Measurements from ENCODE around the gene KCNQ4. TPM values are rescaled to one million over a fixed set of nuclear protein-coding genes. Genes with fewer than 3 reads are reported as not detected.
A peak's percentile ranks its signal among the peaks of the same experiment; 100 is the strongest.

The KCNQ4 gene
- polyA plus RNA-seq, 1 experiment: 0.06 TPM

DNA sequence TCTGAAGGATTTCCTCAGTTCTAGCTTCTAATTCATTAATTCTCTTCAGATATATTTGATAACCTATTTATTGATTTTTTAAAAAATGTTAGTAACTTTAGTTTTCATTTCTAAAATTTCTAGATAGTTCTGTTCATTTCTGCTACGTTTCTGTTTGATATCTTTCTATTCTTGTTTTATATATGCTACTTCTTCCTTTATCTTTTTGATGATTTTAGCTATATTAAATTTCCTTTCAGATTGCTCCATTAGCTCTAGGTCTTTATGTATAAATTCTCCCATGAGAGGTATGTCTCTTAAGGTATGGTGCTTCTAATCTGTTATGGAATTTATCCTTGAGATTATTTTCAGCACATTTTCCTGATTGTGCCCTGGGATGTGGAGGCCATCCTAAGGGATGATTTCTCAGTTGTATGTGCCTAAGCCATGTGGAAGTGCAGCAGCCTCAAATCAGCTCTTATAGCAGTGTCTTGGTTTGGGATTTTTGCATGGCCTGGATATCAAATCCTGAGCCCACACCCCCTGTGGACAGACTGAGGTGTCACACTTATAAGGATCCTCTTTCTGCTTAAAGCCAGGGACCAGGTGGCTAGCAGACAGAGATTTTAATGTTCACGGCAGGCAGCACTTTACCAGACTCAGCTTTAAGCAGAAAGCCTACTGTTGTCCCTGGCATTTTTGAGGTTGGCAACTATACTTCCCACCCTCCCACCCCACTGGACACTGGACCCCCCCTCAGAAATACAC lies 6.2 kb upstream of the KCNQ4 start:
- CTCF ChIA-PET: interaction anchor here (0.9 to 1.0 kb wide), 3 partner anchors 9 to 71 kb away, joined by 3 read pairs; no protein-coding TSS in a partner anchor

DNA sequence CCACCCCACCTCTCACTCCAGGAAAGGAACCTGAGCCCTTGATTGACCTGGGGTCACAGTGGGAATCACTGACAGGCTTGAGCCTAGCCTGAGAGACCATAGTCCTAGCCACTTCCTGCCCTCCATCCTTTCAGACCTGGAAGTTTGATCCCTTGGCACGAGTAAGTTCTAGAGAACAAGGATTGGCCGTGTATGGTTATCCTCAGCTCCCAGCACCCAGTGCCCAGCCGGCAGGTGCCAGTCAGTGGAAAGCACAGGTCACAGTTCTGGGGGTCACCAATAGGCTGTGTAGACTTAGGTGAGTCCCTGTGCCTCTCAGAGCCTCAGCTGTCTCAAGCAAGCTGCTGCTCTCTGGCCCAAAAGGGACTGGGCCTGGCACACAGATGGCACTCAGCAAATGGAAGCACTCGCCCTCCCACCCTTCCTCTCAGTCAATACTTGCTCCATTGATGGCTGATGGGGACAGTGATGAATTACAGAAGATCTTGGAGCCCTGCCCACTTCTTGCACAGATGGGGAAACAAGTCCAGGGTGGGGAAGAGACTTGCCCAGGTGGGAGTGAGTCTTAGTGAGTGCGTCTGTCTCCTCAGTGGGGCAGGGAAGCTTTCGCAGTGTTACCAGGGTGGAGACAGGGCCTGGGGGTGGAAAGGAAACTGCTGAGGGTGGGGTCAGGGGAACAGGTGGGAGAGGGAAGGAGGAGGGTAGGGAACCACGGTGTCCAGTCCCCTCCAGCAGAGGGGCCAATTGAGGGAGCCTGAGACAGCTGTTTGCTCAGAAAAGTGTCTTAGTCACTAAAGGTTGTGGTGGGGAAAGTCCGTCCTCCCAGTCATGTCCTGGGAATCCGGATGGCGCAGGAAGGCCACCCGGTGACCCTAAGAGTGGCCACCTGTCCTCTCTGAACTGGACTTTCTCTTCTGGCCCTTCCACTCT lies 2.6 kb upstream of the KCNQ4 start:
- Histone ChIP-seq H3K4me3 (ENCODE audit: low read depth, low read length) (no peak overlapping the region), H3K36me3 (ENCODE audit: control insufficient read depth, insufficient read depth, low read length) (no peaks in the 10 kb centered on the region), H3K27me3 (ENCODE audit: control insufficient read depth, insufficient read depth, low read length) (peaks cover 17% of the 10 kb centered on the region)
- ChIA-PET POLR2A (no interaction called here), CTCF (interaction anchor here (1.2 to 3.3 kb wide), 3 partner anchors 10 to 168 kb away, joined by 4 to 17 read pairs (median 4); no protein-coding TSS in a partner anchor)
- TF ChIP-seq, protein P1, sequence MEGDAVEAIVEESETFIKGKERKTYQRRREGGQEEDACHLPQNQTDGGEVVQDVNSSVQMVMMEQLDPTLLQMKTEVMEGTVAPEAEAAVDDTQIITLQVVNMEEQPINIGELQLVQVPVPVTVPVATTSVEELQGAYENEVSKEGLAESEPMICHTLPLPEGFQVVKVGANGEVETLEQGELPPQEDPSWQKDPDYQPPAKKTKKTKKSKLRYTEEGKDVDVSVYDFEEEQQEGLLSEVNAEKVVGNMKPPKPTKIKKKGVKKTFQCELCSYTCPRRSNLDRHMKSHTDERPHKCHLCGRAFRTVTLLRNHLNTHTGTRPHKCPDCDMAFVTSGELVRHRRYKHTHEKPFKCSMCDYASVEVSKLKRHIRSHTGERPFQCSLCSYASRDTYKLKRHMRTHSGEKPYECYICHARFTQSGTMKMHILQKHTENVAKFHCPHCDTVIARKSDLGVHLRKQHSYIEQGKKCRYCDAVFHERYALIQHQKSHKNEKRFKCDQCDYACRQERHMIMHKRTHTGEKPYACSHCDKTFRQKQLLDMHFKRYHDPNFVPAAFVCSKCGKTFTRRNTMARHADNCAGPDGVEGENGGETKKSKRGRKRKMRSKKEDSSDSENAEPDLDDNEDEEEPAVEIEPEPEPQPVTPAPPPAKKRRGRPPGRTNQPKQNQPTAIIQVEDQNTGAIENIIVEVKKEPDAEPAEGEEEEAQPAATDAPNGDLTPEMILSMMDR (IDR thresholded peaks at IDR 0.05; ENCODE audit: insufficient read depth, low read depth, low read length): no peak
- no peak for DNase-seq (ENCODE audit: low read depth)

More for the DNA sequence above, 6.2 kb upstream of the KCNQ4 start:
- POLR2A ChIA-PET: no interaction called here
- no peak overlapping the region for H3K4me3 ChIP-seq (ENCODE audit: low read depth, low read length)
- TF ChIP-seq, protein P1 (IDR thresholded peaks at IDR 0.05; ENCODE audit: insufficient read depth, low read depth, low read length): no peak
- H3K27me3 ChIP-seq (ENCODE audit: control insufficient read depth, insufficient read depth, low read length): 0 out of 2 replicates have a peak, but pooled peaks cover 4% of the 10 kb centered on the region
- H3K36me3 ChIP-seq (ENCODE audit: control insufficient read depth, insufficient read depth, low read length): no peaks in the 10 kb centered on the region
- no peak for DNase-seq (ENCODE audit: low read depth)

DNA sequence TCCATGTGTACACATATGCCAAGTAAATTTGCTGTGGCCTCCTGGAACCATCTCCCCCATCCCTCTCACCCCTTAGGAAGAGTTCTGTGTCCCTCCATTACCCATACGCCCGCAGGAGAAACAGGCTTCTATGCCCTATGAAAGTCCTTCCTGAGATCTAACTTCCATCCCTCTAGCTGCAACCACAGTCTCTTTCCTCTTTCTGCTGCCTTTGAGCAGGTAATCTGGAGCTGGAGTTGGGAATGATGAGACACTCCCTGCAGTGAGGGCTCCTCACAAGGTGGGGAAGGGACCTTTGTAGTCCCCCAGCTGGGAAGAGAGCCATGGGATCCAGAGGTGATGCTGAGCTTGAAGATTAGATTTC lies 2.0 kb upstream of the KCNQ4 start:
- POLR2A ChIA-PET: no interaction called here

DNA sequence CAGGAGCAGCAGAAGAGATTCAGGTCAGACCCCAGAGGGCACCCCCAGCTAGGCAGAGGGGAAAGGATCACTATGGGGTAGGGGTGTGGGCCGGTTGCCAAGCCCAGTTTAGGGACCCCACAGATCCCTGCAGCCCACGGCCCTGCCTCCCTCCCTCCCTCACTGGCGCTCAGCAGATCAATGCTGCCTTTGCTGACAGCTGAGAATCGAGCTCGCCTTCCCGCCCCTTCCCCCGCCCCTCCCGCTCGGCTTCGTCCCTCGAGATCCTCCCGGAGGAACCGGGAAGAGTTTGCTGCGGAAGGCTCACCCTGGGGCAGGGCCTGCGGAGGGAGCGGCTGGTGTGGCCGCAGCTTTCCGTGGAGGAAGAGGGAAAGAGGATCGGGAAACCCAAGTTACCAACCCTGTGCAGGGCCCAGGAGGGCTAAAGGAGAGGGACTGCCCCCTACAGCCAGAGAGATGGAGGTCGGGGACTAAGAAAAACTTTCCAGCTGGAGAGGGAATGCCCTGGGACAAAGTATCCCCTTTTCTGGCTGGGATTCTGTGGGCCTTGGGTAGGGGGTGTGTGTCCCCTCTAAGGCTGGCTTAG lies 1.1 kb upstream of the KCNQ4 start:
- Histone ChIP-seq H3K27me3 (ENCODE audit: control insufficient read depth, insufficient read depth, low read length) (peaks cover 18% of the 10 kb centered on the region), H3K4me3 (ENCODE audit: low read depth, low read length) (no peak overlapping the region), H3K36me3 (ENCODE audit: control insufficient read depth, insufficient read depth, low read length) (no peaks in the 10 kb centered on the region)
- DNase-seq (ENCODE audit: low read depth): no peak
- TF ChIP-seq, protein P1 (IDR thresholded peaks at IDR 0.05; ENCODE audit: insufficient read depth, low read depth, low read length): peak; percentile 24; the same call in 1 of the 2 replicates
- ChIA-PET POLR2A (no interaction called here), CTCF (interaction anchor here (0.6 to 3.3 kb wide), 6 partner anchors 8 to 72 kb away, joined by 3 to 17 read pairs (median 4); no protein-coding TSS in a partner anchor)

More for the DNA sequence above, 2.0 kb upstream of the KCNQ4 start:
- CTCF ChIA-PET: interaction anchor here (0.6 to 3.3 kb wide), 7 partner anchors 10 to 167 kb away, joined by 3 to 17 read pairs (median 4); no protein-coding TSS in a partner anchor
- Histone ChIP-seq H3K4me3 (ENCODE audit: low read depth, low read length) (no peak overlapping the region), H3K36me3 (ENCODE audit: control insufficient read depth, insufficient read depth, low read length) (no peaks in the 10 kb centered on the region), H3K27me3 (ENCODE audit: control insufficient read depth, insufficient read depth, low read length) (peaks cover 17% of the 10 kb centered on the region)
- TF ChIP-seq, protein P1 (IDR thresholded peaks at IDR 0.05; ENCODE audit: insufficient read depth, low read depth, low read length): no peak
- no peak for DNase-seq (ENCODE audit: low read depth)

Measured in BJ (cell line).